T-helper 1 cell treated with Interleukin-12 subunit alpha and Interleukin-12 subunit beta and Interleukin-4 antibody, amounts not matched to agents 30 μg/mL and 1 μg/mL, for 36 hours (primary cell): Measurements from ENCODE around the gene PCSK6.

Source experiments
- H3K27ac Mint-ChIP-seq: one replicate; pipeline ENCODE4 v1.8.0; 2021; ENCODE audit warnings: mild to moderate bottlenecking, mixed read lengths
- H3K27me3 Mint-ChIP-seq: one replicate; pipeline ENCODE4 v1.8.0; 2021; ENCODE audit warnings: low read depth, mixed read lengths
- H3K36me3 Mint-ChIP-seq: one replicate; pipeline ENCODE4 v1.8.0; 2021; ENCODE audit warnings: low read depth, mixed read lengths
- H3K4me1 Mint-ChIP-seq: one replicate; pipeline ENCODE4 v1.8.0; 2021; ENCODE audit warnings: low read depth, mixed read lengths
- H3K4me3 Mint-ChIP-seq: one replicate; pipeline ENCODE4 v1.8.0; 2021; ENCODE audit warnings: mild to moderate bottlenecking, moderate library complexity, mixed read lengths
- H3K9me3 Mint-ChIP-seq: one replicate; pipeline ENCODE4 v1.8.0; 2021; ENCODE audit warnings: mixed read lengths

Gene PCSK6

DNA sequence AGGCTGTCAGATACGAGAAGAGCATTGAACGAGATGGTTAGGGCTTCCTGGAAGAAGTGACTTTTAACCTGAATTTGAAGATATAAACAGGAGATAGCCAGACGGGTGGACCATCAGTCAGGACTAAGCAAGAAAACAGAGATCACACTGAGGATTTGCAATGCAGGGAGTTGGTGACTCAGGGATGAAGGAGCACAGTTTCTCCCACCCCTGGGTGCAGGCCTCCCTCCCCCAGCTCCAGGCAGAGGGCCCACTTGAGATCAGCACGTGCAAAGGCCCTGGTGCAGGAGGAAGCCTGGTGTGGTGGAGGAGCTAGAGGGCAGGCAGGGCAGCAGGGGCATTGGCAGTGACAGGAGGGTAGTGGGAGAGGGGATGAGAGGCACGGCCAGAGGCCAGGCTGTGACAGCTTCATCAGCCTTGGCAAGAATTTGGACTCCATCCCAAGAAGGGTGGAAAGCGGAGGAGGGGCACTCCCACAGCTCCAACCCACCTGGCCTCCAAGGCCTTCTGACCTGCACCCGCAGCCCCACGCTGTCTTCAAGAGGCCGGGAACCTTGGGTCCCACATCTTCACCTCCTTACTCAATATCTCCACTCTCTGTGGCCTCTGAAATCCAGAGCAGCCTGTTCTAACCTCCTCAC lies 8.7 kb upstream of the PCSK6 start:
- Mint-ChIP-seq H3K27ac (no peak overlapping the region), H3K4me3 (no peak overlapping the region), H3K36me3 (no peaks in the 10 kb centered on the region), H3K4me1 (peaks cover 34% of the 10 kb centered on the region), H3K27me3 (peaks cover 41% of the 10 kb centered on the region), H3K9me3 (no peaks in the 10 kb centered on the region)

DNA sequence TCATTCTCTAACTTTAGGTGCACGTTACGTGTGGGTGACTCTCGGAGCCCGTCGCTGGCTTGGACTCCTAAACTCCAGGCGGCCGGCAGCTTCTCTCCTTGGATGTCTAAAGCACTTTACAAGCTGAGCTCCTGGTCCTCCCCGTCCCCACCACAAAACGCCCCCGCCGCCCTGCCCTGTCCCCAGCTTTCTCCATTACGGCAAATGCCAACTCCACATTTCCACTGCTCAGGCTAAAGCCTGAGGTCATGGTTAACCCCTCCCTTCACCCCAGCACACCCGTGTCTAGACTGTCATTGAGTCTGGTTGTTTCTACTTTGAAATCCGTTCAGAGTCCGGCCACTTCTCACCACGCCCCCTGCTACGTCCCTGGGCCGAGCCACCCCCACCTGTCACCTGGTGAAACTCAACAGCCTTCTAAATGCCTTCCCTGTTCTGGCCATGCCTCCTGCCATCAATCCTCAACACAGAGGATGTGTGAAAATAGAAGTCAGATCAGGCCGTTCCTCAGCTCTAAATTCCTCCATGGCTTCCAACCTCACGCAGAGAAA lies 8.1 kb upstream of the PCSK6 start:
- H3K9me3 Mint-ChIP-seq = no peaks in the 10 kb centered on the region
- H3K27ac Mint-ChIP-seq = no peak overlapping the region
- no peaks in the 10 kb centered on the region for H3K36me3 Mint-ChIP-seq
- H3K4me3 Mint-ChIP-seq = no peak overlapping the region
- peaks cover 34% of the 10 kb centered on the region for H3K4me1 Mint-ChIP-seq
- peaks cover 41% of the 10 kb centered on the region for H3K27me3 Mint-ChIP-seq

DNA sequence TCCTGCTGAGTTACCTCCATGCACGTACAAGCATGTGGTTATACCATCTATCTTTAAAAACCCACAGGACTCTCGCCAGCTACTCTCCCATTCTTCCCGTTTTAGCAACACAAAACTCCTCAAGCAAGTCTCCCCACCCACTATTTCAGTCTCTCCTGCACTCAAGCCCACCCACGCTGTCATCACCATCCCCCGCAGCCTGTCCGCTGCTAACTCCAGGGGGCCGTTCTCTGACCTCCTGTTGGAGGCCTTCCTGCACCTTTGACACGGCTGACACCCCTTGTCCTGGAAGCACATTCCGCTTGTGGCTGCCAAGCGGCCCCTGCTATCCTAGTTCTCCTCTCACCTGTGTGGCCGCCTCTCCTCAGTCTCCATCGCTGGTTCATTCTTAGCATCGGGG lies 7.5 kb upstream of the PCSK6 start:
- Mint-ChIP-seq H3K4me3 (no peak overlapping the region), H3K27ac (no peak overlapping the region), H3K4me1 (peaks cover 34% of the 10 kb centered on the region), H3K27me3 (peaks cover 46% of the 10 kb centered on the region), H3K9me3 (no peaks in the 10 kb centered on the region), H3K36me3 (no peaks in the 10 kb centered on the region)

DNA sequence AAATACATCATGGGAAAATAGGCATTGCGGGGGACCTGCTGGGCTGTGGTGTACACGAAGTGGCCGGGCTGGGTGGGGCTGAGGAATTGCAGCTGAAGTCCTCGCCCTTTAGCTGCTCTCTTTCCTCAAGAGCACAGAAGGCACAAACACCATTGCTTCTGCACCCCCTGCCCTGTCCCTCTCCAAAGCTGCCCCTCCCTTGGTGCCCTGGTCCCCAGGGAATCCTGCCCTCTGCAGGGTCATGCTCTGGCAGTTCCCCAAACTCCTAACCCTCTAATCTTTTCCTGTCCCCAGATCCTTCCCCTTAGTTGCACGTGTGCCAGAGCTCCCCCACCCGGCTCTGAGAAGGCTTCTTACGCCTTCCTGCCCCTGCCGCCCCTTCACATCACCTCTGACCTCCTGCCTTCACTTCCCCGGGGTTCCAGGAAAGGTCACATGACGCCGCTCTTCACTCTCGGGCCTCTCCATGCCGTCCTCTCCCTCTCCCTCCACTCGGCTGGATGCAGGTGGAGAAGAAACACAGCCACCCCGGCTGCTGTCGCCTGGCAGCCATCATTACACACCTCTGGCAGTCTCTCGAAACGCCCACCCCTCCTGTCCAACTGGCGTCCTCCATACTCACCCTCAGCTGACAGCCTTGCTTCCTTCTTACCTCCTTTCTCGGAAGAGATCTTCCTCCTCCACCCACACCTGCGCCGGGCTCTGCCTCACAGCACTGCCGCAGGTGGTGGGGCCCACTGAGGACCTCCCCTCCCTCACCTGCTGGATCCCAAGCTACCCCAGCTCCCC lies 6.9 kb upstream of the PCSK6 start:
- peaks cover 32% of the 10 kb centered on the region for H3K4me1 Mint-ChIP-seq
- H3K36me3 Mint-ChIP-seq = no peaks in the 10 kb centered on the region
- no peak overlapping the region for H3K4me3 Mint-ChIP-seq
- no peak overlapping the region for H3K27ac Mint-ChIP-seq
- H3K27me3 Mint-ChIP-seq = peaks cover 52% of the 10 kb centered on the region
- H3K9me3 Mint-ChIP-seq = no peaks in the 10 kb centered on the region

DNA sequence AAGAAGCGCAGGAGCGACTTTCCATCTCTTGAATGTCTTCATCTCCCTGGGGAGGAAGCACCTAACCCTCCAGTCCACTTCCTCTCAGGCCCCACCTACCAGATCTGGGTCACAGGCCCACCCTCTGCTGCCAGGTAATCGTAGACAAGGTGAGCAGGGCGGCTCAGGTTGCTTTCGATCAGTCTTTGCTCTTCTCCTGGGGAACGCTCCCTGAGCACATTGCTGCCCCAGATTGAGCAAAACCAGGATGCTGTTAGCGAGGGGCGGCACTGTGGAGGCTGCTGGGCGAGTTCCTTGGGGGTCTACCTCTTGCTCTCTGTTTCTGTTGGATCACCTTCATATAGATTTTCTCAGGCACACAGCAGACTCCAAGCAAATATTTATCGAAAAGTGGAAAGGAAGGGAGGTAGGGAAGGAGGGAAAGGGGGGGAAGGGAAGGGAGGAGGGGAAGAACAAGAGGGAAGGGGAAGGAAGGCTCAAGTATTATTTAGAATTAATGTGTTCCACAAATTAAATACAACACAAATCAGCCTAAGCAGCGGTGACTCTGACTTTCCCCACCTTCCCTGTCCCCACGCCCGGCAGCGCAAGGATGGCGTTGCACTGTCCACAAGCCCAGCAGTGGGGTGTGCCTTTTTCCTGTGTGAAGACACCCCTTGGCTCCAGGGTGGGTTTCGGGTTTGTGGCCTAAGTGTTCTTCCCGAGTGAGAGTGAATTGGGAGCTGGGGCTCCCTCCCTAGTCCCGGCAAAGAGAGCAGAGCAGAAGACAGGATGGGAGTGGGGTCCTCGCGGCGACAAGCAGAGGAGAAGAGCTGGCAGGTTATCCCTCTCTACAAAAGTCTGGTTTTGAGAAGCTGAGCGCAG lies 6.1 kb upstream of the PCSK6 start:
- H3K9me3 Mint-ChIP-seq = no peaks in the 10 kb centered on the region
- H3K4me3 Mint-ChIP-seq = no peak overlapping the region
- no peaks in the 10 kb centered on the region for H3K36me3 Mint-ChIP-seq
- peaks cover 26% of the 10 kb centered on the region for H3K4me1 Mint-ChIP-seq
- peaks cover 60% of the 10 kb centered on the region for H3K27me3 Mint-ChIP-seq
- H3K27ac Mint-ChIP-seq = no peak overlapping the region

DNA sequence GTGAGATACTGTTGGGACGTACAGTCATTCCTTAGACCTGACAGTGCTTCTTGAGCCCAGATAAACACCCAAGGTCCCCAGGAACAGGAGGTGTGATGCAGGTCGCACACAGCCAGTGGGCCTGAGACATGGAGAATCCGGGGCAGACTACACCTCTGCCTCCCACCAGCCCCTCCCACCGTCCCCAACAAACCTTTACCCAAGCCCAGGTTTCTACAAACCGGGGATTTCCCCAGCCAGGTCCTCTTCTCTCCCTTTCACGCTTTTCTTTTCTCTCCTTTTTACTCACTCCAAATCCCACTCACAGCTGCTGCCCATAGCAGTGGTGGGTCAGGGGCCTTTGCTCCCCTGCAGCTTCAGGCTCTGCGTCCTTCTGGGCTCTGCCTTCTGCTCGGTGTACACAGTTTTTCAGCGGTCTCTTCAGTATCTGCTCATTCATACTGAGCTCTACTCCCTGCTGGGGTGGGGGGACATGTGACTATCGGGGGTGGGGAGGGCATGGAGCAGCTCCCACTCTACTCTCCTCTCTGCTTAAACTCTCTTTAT lies 4.8 kb upstream of the PCSK6 start:
- Mint-ChIP-seq H3K9me3 (no peaks in the 10 kb centered on the region), H3K4me3 (no peak overlapping the region), H3K36me3 (no peaks in the 10 kb centered on the region), H3K27ac (no peak overlapping the region), H3K27me3 (peaks cover 64% of the 10 kb centered on the region), H3K4me1 (peaks cover 19% of the 10 kb centered on the region)

DNA sequence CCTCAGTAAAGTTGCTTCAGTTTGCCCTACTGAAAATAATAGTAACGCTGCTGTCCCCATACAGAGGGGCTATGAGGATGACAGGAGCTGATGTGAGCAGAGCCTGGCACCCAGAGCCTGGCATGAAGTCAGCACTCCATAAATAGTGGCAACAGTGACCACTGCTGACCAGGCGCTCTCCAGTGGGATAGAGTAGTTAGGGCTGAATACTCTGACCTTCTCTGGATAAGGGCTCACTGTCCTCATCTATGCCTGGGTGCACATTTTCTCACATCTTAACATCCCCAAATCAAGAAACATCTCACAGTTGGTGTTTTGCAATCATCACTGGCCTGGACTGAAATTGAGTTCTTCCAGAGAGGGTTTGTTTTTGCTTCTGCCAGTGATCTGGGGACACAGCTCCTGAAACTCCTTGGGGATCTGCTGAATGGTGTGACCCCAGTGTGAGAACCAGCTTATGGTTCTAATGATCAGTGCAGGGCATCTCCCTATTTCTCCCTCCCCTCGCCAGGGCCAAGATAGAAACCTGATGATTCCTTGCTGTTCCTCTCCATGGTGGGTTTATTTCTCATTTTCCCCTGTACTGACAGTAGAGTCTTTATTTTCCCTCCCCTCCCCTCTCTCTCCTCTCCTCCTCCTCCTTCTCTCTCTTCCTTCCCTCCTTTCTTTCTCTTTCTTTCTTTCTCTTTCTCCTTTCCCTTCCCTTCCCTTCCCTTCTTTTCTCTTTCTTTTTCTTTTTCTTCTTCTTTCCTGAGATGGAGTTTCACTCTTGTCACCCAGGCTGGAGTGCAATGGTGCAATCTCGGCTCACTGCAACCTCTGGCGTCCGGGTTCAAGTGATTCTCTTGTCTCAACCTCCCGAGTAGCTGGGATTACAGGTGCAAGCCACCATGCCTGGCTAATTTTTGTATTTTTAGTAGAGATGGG lies 3.5 kb upstream of the PCSK6 start:
- Mint-ChIP-seq H3K27me3 (peaks cover 65% of the 10 kb centered on the region), H3K4me1 (peaks cover 19% of the 10 kb centered on the region), H3K27ac (no peak overlapping the region), H3K36me3 (no peaks in the 10 kb centered on the region), H3K4me3 (no peak overlapping the region), H3K9me3 (no peaks in the 10 kb centered on the region)

DNA sequence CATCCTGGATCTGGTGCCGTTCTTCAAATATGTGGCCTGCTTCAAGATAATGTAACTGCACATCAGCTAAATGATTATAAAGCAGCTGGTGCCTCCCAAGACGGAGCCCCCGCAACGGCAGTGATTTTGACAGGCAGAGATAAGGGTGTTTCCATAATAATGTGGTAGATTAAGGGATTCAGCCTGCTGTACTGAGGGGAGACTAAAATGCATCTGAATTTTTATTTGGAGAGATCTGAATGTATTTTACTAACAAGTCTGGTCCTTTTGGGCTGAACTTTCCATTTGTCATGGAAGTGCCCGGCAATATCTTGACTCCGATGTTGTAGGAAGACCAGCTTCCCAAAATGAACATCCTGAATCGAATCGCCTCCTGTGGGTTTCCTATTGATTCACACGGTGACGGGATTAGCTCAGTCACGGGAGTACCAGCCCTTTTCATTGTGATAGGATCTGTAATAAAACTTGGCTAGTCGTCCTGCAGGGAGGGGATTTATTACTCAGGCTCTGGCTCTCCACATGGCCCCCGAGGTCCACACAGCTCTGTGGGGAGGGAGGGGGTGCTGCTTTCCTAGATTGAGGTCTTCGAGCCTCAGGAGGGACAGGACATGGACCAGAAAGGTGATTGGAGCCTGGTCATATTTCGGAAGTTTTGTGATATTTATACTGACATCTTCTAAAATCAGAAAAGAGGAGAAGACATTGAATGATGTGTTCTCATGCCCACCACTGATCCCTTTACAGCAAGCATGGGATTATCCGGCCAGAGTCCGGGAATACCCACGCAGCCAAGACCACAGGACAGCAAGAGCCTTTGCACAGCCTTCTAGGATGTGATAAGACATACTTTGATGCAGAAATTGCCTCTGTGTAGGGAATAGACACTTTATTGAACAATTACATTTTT lies 2.5 kb upstream of the PCSK6 start:
- Mint-ChIP-seq H3K4me3 (no peak overlapping the region), H3K36me3 (no peaks in the 10 kb centered on the region), H3K4me1 (peaks cover 13% of the 10 kb centered on the region), H3K27me3 (peaks cover 65% of the 10 kb centered on the region), H3K9me3 (no peaks in the 10 kb centered on the region), H3K27ac (no peak overlapping the region)

DNA sequence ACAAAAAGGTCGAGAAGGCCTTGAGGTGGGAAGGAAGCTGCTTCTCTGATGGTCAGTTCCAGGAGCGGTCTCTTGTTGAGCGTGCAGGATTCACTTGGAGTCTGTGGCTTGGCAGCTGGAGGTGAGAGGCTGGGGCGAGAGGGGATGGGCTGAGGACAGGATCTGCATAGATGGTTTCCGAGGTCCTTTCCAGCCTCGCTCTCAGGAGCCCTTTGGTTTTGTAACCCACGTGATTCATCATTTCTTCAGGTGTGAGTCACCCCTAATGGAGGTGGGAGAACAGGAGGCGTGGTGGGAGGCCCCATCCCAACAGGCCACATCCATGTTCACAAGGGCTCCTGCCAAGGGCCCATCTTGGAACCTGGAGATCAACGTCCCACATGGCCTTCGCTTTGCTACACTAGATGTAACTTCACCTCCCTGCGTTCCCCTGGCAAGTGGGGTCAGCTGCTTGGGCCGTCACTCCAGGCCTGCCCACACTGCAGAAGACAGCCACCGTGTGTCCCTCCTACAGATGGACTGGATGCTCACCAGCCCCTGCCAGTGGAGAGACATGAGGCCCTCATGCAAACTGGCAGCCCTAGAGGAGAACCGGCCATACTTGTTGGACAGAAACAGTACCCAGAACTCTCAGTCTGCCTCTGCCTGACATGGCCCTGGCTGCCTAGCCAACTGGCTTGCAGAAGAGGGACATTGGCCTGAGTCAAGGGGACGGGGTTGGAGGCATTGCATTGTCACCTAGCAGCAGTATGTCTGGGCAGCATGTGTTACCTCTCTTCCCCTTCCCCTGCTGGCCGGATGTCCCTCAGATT lies 1.6 kb upstream of the PCSK6 start:
- Mint-ChIP-seq H3K36me3 (no peaks in the 10 kb centered on the region), H3K9me3 (no peaks in the 10 kb centered on the region), H3K4me3 (no peak overlapping the region), H3K27ac (no peak overlapping the region), H3K4me1 (peaks cover 7% of the 10 kb centered on the region), H3K27me3 (peaks cover 66% of the 10 kb centered on the region)

DNA sequence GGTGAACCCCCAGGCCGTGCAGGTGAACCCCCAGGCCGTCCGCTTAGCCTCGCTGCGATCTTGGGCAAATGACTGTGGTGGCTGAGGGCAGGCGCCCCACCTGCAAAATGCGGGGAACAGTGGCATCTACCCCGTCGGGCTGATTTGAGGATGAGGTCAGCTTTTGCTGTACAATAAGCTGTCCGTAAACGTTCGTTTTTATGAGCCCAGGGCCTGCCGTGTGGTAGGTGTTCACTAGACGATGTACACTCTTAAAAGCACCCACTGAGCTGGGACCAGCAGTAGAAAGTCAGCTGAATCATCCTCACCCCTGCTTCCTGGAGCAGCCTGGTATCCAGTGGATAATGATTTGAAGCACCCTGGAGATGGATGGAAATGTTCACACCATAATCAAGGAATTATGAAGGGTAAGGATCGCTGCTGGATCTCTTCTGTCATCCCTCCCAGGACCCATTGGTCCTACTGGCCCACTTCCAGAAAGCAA lies 943 bp upstream of the PCSK6 start:
- H3K27me3 Mint-ChIP-seq = peaks cover 63% of the 10 kb centered on the region
- H3K9me3 Mint-ChIP-seq = no peaks in the 10 kb centered on the region
- peak overlapping the region; percentile 59 for H3K4me3 Mint-ChIP-seq
- H3K27ac Mint-ChIP-seq = no peak overlapping the region
- H3K4me1 Mint-ChIP-seq = peaks cover 3% of the 10 kb centered on the region
- H3K36me3 Mint-ChIP-seq = no peaks in the 10 kb centered on the region

DNA sequence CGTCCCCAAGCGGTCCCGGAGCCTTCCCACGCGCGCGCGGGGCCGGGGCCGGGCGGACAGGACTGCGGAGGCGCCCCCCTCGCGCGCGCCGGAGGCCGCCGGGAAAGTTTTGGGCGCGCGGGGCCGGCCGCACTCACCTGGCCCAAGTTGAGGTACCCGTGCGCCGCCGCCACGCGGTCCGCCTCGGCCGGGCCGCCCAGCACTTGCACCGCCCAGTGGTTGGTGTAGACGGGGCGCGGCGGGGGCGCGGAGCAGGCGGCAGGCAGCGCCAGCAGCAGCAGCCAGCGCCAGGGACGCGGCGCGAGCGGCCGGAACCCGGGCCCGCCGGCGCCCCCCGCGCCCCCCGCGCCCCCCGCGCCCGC lies 289 bp downstream of the PCSK6 start:
- Mint-ChIP-seq H3K27me3 (peaks cover 60% of the 10 kb centered on the region), H3K36me3 (no peaks in the 10 kb centered on the region), H3K4me3 (no peak overlapping the region), H3K27ac (no peak overlapping the region), H3K9me3 (no peaks in the 10 kb centered on the region), H3K4me1 (no peaks in the 10 kb centered on the region)
